Activated CD4-positive, alpha-beta T cell treated with anti-CD3 and anti-CD28 coated beads, Interleukin-2, amount 10 ng/mL, durations not matched to agents 24 days and 14 days (primary cell): ENCODE data around the gene ITPK1. TPM values are rescaled to one million over a fixed set of nuclear protein-coding genes. Genes with fewer than 3 reads are reported as not detected.

Experiments used
- DNase-seq: peaks from one replicate; pipeline ENCODE4 v3.0.0; 2022
- H3K27ac Mint-ChIP-seq: one replicate; pipeline ENCODE4 v1.8.0; 2022; ENCODE audit warnings: mild to moderate bottlenecking, mixed read lengths
- H3K27me3 Mint-ChIP-seq: one replicate; pipeline ENCODE4 v1.8.0; 2022; ENCODE audit warnings: mixed read lengths
- H3K36me3 Mint-ChIP-seq: one replicate; pipeline ENCODE4 v1.8.0; 2022; ENCODE audit warnings: low read depth, mild to moderate bottlenecking, mixed read lengths
- H3K4me1 Mint-ChIP-seq: one replicate; pipeline ENCODE4 v1.8.0; 2021; ENCODE audit warnings: mixed read lengths
- H3K4me3 Mint-ChIP-seq: one replicate; pipeline ENCODE4 v1.8.0; 2022; ENCODE audit warnings: mild to moderate bottlenecking, moderate library complexity, mixed read lengths
- H3K9me3 Mint-ChIP-seq: one replicate; pipeline ENCODE4 v1.8.0; 2021; ENCODE audit warnings: mixed read lengths
- intact Hi-C: fragments of 100-400 bp; cut with micrococcal nuclease; formaldehyde crosslinking; loops from one replicate; pipeline ENCODE4 v1.15.1; 2023
- total RNA-seq: library from RNA; stranded (reverse); gene quantifications from 2 replicates; pipeline ENCODE4 v1.2.3, GENCODE V29; 2022

Gene ITPK1
- total RNA-seq, 1 donor from 2014 or later: 71.0 TPM

DNA sequence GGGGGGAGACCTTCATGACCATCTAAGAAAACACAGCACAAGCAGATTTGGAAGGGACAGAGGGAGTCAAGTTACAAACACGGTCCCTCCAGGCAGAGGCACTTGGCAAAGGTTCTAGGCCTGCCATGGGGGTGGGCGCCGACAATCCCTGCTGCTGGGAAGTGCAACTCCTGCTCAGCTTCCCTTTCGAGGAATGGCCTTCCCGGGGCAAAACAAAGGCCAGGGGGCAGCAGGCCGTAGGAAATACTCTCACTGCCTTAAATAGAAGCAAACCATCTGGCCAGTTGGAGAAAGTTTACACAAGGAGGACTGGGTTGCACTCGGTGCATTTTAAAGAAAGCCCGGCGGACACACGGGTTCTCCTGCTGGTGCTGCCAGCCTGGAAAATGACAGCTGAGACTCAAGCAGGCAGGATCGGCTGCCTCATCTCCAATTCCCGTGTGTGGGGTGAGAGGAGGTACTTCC lies 65.8 kb downstream of the ITPK1 start:
- Mint-ChIP-seq H3K4me3 (no peak overlapping the region), H3K36me3 (no peaks in the 10 kb centered on the region), H3K4me1 (peaks cover 7% of the 10 kb centered on the region), H3K27ac (no peak overlapping the region), H3K9me3 (no peaks in the 10 kb centered on the region), H3K27me3 (no peaks in the 10 kb centered on the region)
- intact Hi-C loops: no loop called here
- DNase-seq: no peak

DNA sequence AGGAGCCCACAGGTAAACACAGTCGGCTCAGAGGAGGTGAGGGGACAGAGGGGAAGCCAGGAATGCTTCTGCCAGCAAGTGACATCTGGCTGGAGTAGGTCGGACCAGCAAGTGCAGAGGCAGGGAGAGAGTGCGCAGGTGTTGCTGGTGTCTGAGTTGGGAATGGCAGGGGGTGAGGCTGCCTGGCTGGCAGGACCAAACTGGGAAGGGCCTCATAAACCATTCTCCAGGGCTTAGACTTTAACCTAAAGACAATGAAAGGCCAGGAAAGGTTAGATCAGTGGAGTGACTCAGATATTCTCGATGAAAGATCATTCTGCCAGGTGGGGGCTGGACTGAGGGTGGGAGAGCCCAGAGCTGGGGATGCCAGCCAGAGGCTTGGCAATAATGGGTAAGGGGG lies 66.4 kb downstream of the ITPK1 start:
- Mint-ChIP-seq H3K27ac (peak overlapping the region; percentile 31), H3K36me3 (no peaks in the 10 kb centered on the region)
- DNase-seq: no peak

DNA sequence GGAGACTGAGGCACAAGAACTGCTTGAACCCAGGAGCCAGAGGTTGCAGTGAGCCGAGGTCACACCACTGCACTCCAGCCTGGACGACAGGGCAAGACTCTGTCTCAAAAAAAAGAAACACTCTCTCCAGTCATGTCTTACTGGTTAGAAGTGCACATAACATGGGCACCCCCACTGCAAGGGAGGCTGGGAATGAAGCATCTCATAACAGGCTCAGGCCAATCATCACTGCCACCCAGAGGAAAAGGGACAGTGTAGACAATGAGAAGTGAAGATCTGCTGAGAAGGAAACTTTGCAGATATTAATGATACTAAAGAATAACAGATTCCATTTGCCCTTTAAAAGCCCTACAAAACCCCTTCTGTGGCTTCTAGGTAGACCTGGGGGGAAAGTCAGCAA lies 66.9 kb downstream of the ITPK1 start:
- Mint-ChIP-seq H3K36me3 (no peaks in the 10 kb centered on the region), H3K27ac (no peak overlapping the region), H3K4me1 (peaks cover 8% of the 10 kb centered on the region), H3K4me3 (no peak overlapping the region), H3K27me3 (no peaks in the 10 kb centered on the region), H3K9me3 (no peaks in the 10 kb centered on the region)
- intact Hi-C loops: no loop called here
- no peak for DNase-seq

More for the DNA sequence above, 66.4 kb downstream of the ITPK1 start:
- H3K4me3 Mint-ChIP-seq: no peak overlapping the region
- H3K27me3 Mint-ChIP-seq: no peaks in the 10 kb centered on the region
- no peaks in the 10 kb centered on the region for H3K9me3 Mint-ChIP-seq
- peaks cover 8% of the 10 kb centered on the region for H3K4me1 Mint-ChIP-seq
- intact Hi-C loops: no loop called here

DNA sequence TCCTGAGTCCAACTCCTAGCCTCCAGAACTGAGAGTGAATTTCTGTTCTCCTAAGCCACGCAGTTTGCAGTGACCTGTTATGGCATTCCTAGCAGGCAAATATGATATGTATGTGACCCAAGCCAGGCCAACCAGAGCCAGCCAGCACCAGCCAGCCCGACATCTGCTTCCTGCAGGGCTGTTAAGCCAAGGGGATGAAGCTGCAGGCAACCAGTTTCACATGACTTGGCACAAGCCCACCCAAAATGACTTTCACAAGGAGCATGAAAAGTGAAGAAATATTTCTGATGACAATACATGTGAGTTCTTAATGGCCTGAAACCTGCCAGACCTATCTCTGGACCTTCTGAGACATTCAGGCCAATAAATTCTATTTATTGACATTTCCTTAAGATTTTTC lies 68.1 kb downstream of the ITPK1 start:
- Mint-ChIP-seq H3K9me3 (no peaks in the 10 kb centered on the region), H3K4me1 (peaks cover 15% of the 10 kb centered on the region), H3K36me3 (no peaks in the 10 kb centered on the region), H3K4me3 (no peak overlapping the region), H3K27me3 (no peaks in the 10 kb centered on the region), H3K27ac (no peak overlapping the region)
- no peak for DNase-seq
- intact Hi-C loops: no loop called here

DNA sequence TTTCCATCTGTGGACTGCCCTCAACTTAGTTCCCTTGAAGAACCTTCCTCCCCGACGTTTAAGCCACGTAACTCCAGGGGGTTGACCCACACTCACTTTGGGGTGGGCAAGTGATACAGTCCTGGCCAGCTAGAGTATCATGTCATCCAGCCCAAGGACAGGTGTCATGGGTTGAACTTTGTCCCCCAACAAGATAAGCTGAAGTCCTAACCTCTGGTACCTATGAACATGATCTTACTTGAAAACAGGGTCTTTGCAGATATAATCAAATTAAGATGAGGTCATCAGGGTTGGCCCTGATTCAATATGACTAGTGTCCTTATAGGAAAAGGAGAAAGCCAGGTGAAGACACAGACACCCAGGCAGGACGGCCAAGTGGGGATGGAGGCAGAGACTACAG lies 68.6 kb downstream of the ITPK1 start:
- H3K36me3 Mint-ChIP-seq: no peaks in the 10 kb centered on the region
- no peak overlapping the region for H3K27ac Mint-ChIP-seq
- H3K9me3 Mint-ChIP-seq: no peaks in the 10 kb centered on the region
- peaks cover 15% of the 10 kb centered on the region for H3K4me1 Mint-ChIP-seq
- H3K27me3 Mint-ChIP-seq: no peaks in the 10 kb centered on the region
- intact Hi-C loops: no loop called here
- no peak overlapping the region for H3K4me3 Mint-ChIP-seq
- no peak for DNase-seq

DNA sequence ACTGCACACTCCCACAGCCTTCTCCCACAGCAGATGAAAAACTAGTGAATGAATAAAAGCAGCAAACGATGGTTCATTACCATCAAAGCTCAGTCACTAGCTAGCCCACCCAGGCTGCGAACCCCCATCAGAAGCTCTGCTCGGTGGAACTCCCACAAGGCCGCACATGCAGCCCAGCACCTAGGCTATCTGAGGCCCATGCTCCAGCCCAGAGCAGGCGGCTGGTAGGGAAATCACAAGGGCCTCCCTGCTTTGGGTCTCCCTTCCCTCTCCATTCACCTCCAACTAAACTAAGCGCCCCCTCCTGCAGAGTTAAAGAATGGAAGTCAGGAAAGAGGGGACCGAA lies 69.0 kb downstream of the ITPK1 start:
- Mint-ChIP-seq H3K4me1 (peaks cover 15% of the 10 kb centered on the region), H3K36me3 (no peaks in the 10 kb centered on the region), H3K4me3 (no peak overlapping the region), H3K27ac (no peak overlapping the region), H3K27me3 (no peaks in the 10 kb centered on the region), H3K9me3 (no peaks in the 10 kb centered on the region)
- DNase-seq: no peak
- intact Hi-C loops: no loop called here

DNA sequence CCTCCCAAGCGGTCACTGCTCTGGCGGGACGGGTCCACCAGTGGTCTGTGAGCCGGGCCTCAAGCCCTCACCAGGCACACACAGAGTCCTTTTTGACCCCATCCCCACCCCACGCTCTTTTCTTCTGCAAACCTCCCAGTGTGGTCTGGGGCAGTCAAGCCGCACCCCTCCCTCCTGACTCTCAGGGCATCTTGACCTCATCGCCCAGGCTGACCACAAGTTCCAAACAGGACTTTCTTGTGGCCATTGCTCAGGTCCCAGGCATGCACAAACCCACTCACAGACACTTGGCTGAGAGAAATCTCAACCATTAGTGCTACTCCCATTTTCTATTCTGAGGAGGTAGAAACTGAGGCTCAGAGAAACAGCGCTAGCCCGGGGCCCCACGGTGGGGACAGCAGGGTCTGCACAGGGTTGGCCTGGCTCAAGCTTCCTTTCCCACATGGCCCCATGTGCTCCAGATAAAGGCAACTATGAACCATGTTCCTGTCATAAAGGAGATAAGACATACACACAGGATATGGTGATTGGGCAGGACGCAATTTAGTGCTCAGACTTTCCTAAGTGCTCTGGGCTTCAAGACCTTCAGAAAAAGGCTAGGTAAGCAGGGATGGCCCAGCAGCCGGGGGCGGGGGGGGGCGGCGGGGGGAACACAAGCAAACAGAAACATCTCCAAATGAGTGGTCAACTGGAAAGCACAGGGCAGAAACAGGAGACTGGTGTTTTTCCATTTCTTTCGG lies 69.6 kb downstream of the ITPK1 start:
- intact Hi-C loops: no loop called here
- DNase-seq: no peak
- Mint-ChIP-seq H3K4me3 (no peak overlapping the region), H3K36me3 (no peaks in the 10 kb centered on the region), H3K9me3 (no peaks in the 10 kb centered on the region), H3K4me1 (peaks cover 16% of the 10 kb centered on the region), H3K27me3 (no peaks in the 10 kb centered on the region), H3K27ac (peak overlapping the region; percentile 32)

DNA sequence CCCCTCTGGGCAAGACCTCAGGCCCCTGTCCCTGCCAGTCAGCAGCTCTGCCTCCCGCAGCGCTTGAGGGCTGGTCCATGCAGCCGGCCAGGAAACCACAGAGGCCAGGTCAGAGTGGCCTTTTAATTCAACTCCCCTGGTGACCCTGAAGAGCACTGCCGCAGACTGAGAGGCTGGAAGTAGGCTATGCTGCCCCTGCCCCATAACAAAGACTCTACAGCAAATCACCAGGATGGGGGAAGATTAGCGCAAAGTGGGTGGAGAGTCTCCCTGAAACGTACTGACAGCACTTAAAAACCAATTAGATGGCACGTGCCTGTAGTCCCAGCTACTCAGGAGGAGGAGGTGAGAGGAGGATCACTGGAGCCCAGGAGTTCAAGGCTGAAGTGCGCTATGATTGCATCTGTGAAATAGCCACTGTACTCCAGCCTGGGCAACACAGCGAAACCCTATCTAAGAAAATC lies 70.5 kb downstream of the ITPK1 start:
- Mint-ChIP-seq H3K36me3 (no peaks in the 10 kb centered on the region), H3K27ac (no peak overlapping the region), H3K4me3 (no peak overlapping the region), H3K4me1 (peaks cover 23% of the 10 kb centered on the region), H3K27me3 (no peaks in the 10 kb centered on the region), H3K9me3 (no peaks in the 10 kb centered on the region)
- intact Hi-C loops: no loop called here
- no peak for DNase-seq

DNA sequence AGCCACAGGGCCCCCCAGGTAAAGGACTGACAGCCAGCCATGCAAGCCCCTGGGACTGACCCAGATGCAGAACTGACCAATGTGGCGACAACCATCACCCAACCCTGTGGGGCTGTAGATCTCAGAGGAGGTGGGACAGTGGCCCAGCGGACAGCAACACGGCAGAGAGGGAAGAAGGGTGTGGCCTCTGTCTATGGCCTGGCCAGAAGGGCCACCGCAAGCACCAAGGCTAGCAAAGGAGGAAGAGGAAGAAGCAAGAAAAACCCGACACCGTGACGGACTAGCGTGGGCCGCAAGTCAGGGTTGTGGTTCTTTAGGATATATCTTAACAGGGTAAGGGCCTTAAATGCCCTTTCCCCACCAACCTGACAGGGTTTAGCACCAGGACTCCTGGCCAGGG lies 71.2 kb downstream of the ITPK1 start:
- no peak for DNase-seq
- no peak overlapping the region for H3K27ac Mint-ChIP-seq
- H3K9me3 Mint-ChIP-seq: no peaks in the 10 kb centered on the region
- intact Hi-C loops: no loop called here
- no peaks in the 10 kb centered on the region for H3K27me3 Mint-ChIP-seq
- H3K4me3 Mint-ChIP-seq: no peak overlapping the region
- H3K36me3 Mint-ChIP-seq: no peaks in the 10 kb centered on the region
- peaks cover 27% of the 10 kb centered on the region for H3K4me1 Mint-ChIP-seq

DNA sequence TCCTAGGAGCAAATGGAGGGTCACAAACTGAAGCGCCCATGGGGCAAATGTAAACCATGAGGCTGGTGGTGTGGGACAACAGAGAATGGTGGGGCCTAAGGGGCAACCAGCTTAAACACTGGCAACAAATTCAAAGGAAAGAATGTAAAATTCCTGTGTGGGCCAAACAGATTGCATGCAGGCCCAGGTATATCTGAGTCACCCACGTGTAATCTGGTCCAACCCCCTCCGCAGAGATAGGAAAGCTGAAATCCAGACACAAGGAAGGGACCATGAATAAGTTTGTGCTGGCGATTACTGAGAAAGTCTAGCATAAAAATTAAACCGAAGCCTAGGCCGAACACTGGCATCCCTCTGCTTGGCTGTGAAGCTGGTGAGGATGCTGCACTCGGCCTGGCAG lies 71.6 kb downstream of the ITPK1 start:
- no peak for DNase-seq
- Mint-ChIP-seq H3K9me3 (no peaks in the 10 kb centered on the region), H3K27me3 (no peaks in the 10 kb centered on the region), H3K4me1 (peaks cover 28% of the 10 kb centered on the region), H3K4me3 (no peak overlapping the region), H3K36me3 (no peaks in the 10 kb centered on the region), H3K27ac (no peak overlapping the region)
- intact Hi-C loops: no loop called here

DNA sequence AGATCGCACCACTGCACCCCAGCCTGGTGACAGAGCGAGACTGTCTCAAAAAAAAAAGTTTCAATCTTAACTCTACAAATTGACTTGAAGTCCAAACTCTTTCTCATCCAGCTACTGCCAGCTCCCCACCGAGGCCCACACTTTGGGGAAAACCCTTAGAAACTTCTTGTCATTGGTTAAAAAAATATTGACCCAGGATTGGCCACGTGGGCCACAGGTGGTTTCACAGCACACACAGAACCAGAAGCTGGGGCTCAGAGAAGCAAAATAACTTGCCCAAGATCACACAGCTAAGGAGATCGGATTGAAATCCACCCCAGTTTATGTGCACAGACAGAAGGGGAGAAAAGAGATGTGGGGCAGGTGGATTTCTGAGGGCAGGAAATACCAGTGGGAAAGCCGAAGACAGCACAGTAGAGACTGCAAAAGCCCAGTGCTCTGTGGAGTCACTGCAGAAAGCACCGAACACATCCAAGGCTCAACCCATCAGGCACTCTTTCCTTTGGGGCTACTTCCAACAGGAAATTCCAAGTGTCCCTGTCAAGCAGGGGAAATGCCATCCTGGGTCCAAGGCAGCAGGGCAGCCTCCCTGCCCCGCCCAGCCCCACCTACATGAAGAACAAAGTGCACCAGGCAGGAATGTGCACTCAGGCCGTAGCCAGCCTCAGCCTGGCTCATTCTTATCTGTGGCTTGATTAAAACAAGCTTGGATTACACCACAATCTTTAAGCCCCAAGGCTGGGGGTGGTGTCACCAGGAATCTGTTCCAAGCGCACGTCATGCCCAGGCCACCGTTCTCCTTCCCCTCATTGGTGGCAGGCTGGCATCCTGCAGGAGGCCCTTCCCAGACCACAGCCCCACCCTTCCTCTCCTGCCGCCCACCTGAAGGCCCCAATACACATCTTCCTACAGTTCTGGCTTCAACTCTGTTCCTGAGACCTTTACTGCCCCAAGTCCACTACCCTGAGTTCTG lies 72.5 kb downstream of the ITPK1 start:
- intact Hi-C loops: no loop called here
- Mint-ChIP-seq H3K9me3 (no peaks in the 10 kb centered on the region), H3K4me3 (no peak overlapping the region), H3K27me3 (no peaks in the 10 kb centered on the region), H3K27ac (no peak overlapping the region), H3K4me1 (peaks cover 30% of the 10 kb centered on the region), H3K36me3 (no peaks in the 10 kb centered on the region)
- DNase-seq: no peak

DNA sequence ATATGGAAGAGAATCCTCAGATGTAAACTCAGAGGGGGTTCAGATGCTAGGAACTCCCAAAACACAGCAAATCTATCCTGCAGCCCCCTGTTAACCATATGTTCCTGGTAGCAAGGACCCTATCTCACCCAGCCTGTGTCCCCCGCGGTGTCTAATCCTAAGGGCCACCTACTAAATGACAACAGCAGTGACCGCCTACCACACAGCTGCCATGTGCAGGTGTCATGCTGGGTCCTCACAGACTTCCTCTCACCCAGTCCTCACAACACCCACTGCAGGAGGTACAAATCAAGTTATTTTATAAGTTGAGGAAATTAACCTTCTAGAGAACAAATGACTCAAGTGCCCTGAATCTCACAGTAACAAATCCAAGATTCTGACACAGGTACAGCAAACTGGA lies 73.9 kb downstream of the ITPK1 start:
- Mint-ChIP-seq H3K36me3 (no peaks in the 10 kb centered on the region), H3K27ac (no peak overlapping the region), H3K4me1 (peaks cover 30% of the 10 kb centered on the region), H3K27me3 (no peaks in the 10 kb centered on the region), H3K9me3 (no peaks in the 10 kb centered on the region), H3K4me3 (no peak overlapping the region)
- DNase-seq: no peak
- intact Hi-C loops: no loop called here

DNA sequence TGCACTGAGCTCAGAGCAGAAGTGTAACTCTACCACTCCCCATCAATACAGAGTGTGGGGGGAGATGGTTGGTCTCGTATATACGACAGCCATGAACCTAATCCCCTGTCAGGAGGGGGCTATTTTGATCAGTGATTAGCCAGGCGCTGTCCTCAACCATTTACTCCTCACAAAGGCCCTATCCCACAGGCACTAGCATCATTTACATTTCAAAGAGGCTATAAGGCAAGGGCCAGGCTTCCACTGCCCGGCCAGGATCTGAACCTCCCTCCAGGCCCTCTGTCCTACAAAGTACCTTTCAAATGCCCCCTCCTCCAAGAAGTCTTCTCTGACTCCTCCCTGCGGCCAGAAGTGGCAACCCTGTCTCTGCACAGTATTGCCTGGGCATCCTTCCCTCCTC lies 74.7 kb downstream of the ITPK1 start:
- Mint-ChIP-seq H3K36me3 (no peaks in the 10 kb centered on the region), H3K27ac (no peak overlapping the region), H3K4me1 (peaks cover 27% of the 10 kb centered on the region), H3K9me3 (no peaks in the 10 kb centered on the region), H3K27me3 (no peaks in the 10 kb centered on the region), H3K4me3 (no peak overlapping the region)
- intact Hi-C loops: no loop called here
- no peak for DNase-seq

DNA sequence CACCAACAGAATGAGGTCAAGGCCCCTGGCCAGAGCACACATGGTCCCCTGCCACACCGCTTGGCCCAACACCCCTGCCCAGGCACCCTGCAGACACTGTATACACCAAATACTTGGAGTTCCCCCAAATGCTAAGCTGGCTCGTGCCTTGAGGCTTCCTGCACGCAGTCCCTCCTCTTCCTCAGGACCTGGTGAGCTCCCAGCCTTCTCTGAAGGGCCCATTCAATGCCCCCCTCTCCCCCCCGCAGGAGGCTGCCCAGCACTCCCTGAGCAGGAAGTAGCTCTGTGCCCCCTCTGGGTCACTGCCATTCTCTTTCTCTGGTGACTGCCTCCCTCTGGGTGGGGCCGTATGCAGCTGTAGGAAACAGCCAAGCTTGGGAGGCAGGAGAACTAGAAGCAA lies 75.3 kb downstream of the ITPK1 start:
- Mint-ChIP-seq H3K4me1 (peaks cover 26% of the 10 kb centered on the region), H3K27me3 (no peaks in the 10 kb centered on the region), H3K27ac (peak overlapping the region; percentile 11), H3K4me3 (no peak overlapping the region), H3K9me3 (no peaks in the 10 kb centered on the region), H3K36me3 (no peaks in the 10 kb centered on the region)
- DNase-seq: no peak
- intact Hi-C loops: no loop called here
